ENCODE results near the gene FAM98B. TPM values are rescaled to one million over a fixed set of nuclear protein-coding genes. Genes with fewer than 3 reads are reported as not detected.

The FAM98B gene
- total and polyA plus RNA-seq, 10 of the 15 experiments (the other 5 are each of a cell fraction or from before 2014, with no cell fraction given) = 1.3 to 36.7 (median 10.9) TPM

- in situ Hi-C loops (cut with MboI) = loop anchor here (10.0 kb wide), 1 partner anchor 254 kb away; no protein-coding TSS in a partner anchor
- intact Hi-C loops (cut with micrococcal nuclease; ENCODE audit: unreplicated experiment) = loop anchor here (1.0 to 5.0 kb wide), 6 partner anchors 34 to 259 kb away; partner anchors contain the start of gene RASGRP1
- no peaks in the 10 kb centered on the region for H3K36me3 ChIP-seq (ENCODE audit: control insufficient read depth in 2 of 2, insufficient read depth in 2 of 2, low read length in 1 of 2)
- peak; percentile 92 for ATAC-seq
- peak overlapping the region; percentile 66 for H2AFZ ChIP-seq (ENCODE audit: control insufficient read depth, low read depth, low read length)
- H3K4me2 ChIP-seq (ENCODE audit: control insufficient read depth, insufficient read depth) = 0 out of 2 replicates have a peak overlapping the region, but pooled peaks have one; percentile 34
- RAD21 ChIA-PET (ENCODE audit: unreplicated experiment) = interaction anchor here (0.6 to 4.8 kb wide), 60 partner anchors 9 to 1316 kb away, joined by 3 to 224 read pairs (median 5); partner anchors contain the start of genes FAM98B, RASGRP1 and THBS1
- H3K79me2 ChIP-seq (ENCODE audit: control insufficient read depth, insufficient read depth, low read length) = no peaks in the 10 kb centered on the region
- 8% methylated on average over 9 of the region's 9 CpGs for WGBS (ENCODE audit: insufficient coverage, insufficient replicate concordance, low lambda C conversion rate, missing lambda C conversion rate)
- no peaks in the 10 kb centered on the region for H4K20me1 ChIP-seq (ENCODE audit: control insufficient read depth, insufficient read depth)
- CTCF ChIA-PET = interaction anchor here (0.5 to 7.9 kb wide), 81 partner anchors 8 to 1141 kb away, joined by 3 to 386 read pairs (median 5); partner anchors contain the start of genes FAM98B, RASGRP1 and THBS1
- BruUV-seq (replicated peaks) = no TSS peak
- peaks cover 8% of the 10 kb centered on the region for H3K4me1 ChIP-seq (ENCODE audit: control insufficient read depth, insufficient read depth, low read length)
- H3K27ac ChIP-seq (ENCODE audit: control insufficient read depth, insufficient read depth) = no peak overlapping the region
- no peaks in the 10 kb centered on the region; the same call in 2 of the 3 replicates for H3K9me3 ChIP-seq (replicated peaks; ENCODE audit: control insufficient read depth, insufficient read depth, low read length)
- POLR2A ChIA-PET = interaction anchor here (0.6 to 3.5 kb wide), 11 partner anchors 14 to 261 kb away, joined by 3 to 22 read pairs (median 5); partner anchors contain the start of gene FAM98B
- DNase-seq (ENCODE audit: low read depth, low spot score) = peak; percentile 44
- H3K27me3 ChIP-seq (replicated peaks in 1 of 2; ENCODE audit: control insufficient read depth in 2 of 2, insufficient read depth in 2 of 2, low read length in 1 of 2) = peaks cover 0 to 3% of the 10 kb centered on the region in 2 experiments; a peak in 2 of 4 replicates
- peak; percentile 99 for FAIRE-seq
- SMC1A ChIA-PET (ENCODE audit: uncharacterized antibody, unreplicated experiment) = interaction anchor here (0.5 to 5.5 kb wide), 53 partner anchors 8 to 450 kb away, joined by 3 to 212 read pairs (median 5); partner anchors contain the start of gene FAM98B
- H3K9ac ChIP-seq (ENCODE audit: control insufficient read depth, insufficient read depth, low read length) = no peak overlapping the region
- no peak overlapping the region for H3K4me3 ChIP-seq
- TF ChIP-seq SPI1 (IDR thresholded peaks at IDR 0.05; ENCODE audit: borderline replicate concordance, insufficient read depth, low read depth, low read length) (0 out of 2 replicates have a peak, but pooled peaks have one; percentile 17), FOXK2 (IDR thresholded peaks at IDR 0.05) (peak; percentile 70), IRF3 (IDR thresholded peaks at IDR 0.05) (0 out of 2 replicates have a peak, but pooled peaks have one; percentile 18), MTA2 (IDR thresholded peaks at IDR 0.05; ENCODE audit: low read depth) (0 out of 2 replicates have a peak, but pooled peaks have one; percentile 34), SREBF2 (IDR thresholded peaks at IDR 0.05; ENCODE audit: low read length) (0 out of 2 replicates have a peak, but pooled peaks have one; percentile 21), CHD2 (IDR thresholded peaks at IDR 0.05; ENCODE audit: borderline replicate concordance, low read depth, low read length) (peak; percentile 23; the same call in 1 of the 2 replicates), EED (IDR thresholded peaks at IDR 0.05; ENCODE audit: low read depth) (peak; percentile 23; the same call in 1 of the 2 replicates), KLF5 (IDR thresholded peaks at IDR 0.05; ENCODE audit: partially characterized antibody) (no peak), RAD21 (IDR thresholded peaks at IDR 0.05; ENCODE audit: insufficient read depth, low read depth, low read length) (peak; percentile 96), RB1 (IDR thresholded peaks at IDR 0.05; ENCODE audit: borderline replicate concordance) (peak; percentile 72; the same call in 1 of the 2 replicates), CBX5 (IDR thresholded peaks at IDR 0.05; ENCODE audit: low read depth) (no peak), RCOR1 (conservative IDR thresholded peaks at IDR 0.05; ENCODE audit: low read depth, low read length) (no peak), RUNX3 (IDR thresholded peaks at IDR 0.05; ENCODE audit: low read length) (peak; percentile 50; the same call in 1 of the 2 replicates), ATF7 (IDR thresholded peaks at IDR 0.05; ENCODE audit: low read depth) (no peak)
- TF ChIP-seq, protein P1, sequence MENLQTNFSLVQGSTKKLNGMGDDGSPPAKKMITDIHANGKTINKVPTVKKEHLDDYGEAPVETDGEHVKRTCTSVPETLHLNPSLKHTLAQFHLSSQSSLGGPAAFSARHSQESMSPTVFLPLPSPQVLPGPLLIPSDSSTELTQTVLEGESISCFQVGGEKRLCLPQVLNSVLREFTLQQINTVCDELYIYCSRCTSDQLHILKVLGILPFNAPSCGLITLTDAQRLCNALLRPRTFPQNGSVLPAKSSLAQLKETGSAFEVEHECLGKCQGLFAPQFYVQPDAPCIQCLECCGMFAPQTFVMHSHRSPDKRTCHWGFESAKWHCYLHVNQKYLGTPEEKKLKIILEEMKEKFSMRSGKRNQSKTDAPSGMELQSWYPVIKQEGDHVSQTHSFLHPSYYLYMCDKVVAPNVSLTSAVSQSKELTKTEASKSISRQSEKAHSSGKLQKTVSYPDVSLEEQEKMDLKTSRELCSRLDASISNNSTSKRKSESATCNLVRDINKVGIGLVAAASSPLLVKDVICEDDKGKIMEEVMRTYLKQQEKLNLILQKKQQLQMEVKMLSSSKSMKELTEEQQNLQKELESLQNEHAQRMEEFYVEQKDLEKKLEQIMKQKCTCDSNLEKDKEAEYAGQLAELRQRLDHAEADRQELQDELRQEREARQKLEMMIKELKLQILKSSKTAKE (IDR thresholded peaks at IDR 0.05; ENCODE audit: low read depth, poor library complexity, severe bottlenecking) = peak; percentile 29
- TF ChIP-seq, protein P2, sequence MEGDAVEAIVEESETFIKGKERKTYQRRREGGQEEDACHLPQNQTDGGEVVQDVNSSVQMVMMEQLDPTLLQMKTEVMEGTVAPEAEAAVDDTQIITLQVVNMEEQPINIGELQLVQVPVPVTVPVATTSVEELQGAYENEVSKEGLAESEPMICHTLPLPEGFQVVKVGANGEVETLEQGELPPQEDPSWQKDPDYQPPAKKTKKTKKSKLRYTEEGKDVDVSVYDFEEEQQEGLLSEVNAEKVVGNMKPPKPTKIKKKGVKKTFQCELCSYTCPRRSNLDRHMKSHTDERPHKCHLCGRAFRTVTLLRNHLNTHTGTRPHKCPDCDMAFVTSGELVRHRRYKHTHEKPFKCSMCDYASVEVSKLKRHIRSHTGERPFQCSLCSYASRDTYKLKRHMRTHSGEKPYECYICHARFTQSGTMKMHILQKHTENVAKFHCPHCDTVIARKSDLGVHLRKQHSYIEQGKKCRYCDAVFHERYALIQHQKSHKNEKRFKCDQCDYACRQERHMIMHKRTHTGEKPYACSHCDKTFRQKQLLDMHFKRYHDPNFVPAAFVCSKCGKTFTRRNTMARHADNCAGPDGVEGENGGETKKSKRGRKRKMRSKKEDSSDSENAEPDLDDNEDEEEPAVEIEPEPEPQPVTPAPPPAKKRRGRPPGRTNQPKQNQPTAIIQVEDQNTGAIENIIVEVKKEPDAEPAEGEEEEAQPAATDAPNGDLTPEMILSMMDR (IDR thresholded peaks at IDR 0.05 in 2 of 3, conservative IDR thresholded peaks at IDR 0.05 in 1 of 3; ENCODE audit: control insufficient read depth in 2 of 3, extremely low read depth in 1 of 3, insufficient read depth in 1 of 3, low read depth in 3 of 3, low read length in 3 of 3) = peak; percentile 90 to 94 (median 91)
Measured at GRCh38 chr15:38440353-38441129, 13.4 kb upstream of the FAM98B start.

All from GM12878 (cell line).